H1 (cell line): ENCODE results near the gene CDC73.

ENCODE experiments used
- CBX5 ChIP-seq: fragments of 300-800, 300-1000 bp; sonication (generic); IDR thresholded peaks from 2 replicates; pipeline ENCODE4 v1.7.1; 2016; ENCODE audit warnings: antibody characterized with exemption, low read length, low read depth
- CEBPB ChIP-seq: IDR thresholded peaks from 2 replicates; pipeline ENCODE4 v1.6.1; 2012; ENCODE audit warnings: low read depth, low read length
- CTCF ChIP-seq, 3 experiments: IDR thresholded peaks; 1 replicate in 2 of 3; 2 replicates in 1 of 3; pipeline versions ENCODE4 v1.5.1 to v1.6.1; 2011; ENCODE audit warnings: low read length in 3 of 3, mild to moderate bottlenecking in 3 of 3, inconsistent platforms in 2 of 3, low read depth in 1 of 3, moderate library complexity in 1 of 3; ENCODE audit not compliant: insufficient read depth in 1 of 3; ENCODE audit errors: control extremely low read depth in 1 of 3
- POLR2A ChIP-seq, 2 experiments: IDR thresholded peaks; 1 replicate in 1 of 2; 2 replicates in 1 of 2; pipeline ENCODE4 v1.6.1; 2011; ENCODE audit warnings: low read depth in 2 of 2, low read length in 2 of 2, mild to moderate bottlenecking in 2 of 2; ENCODE audit errors: control extremely low read depth in 1 of 2
- TCF12 ChIP-seq: IDR thresholded peaks from 2 replicates; pipeline ENCODE4 v1.6.1; 2011; ENCODE audit warnings: low read depth, mild to moderate bottlenecking, low read length
- ZNF274 ChIP-seq: IDR thresholded peaks from 2 replicates; pipeline ENCODE4 v1.7.0; 2012; ENCODE audit warnings: low read length, borderline replicate concordance; ENCODE audit errors: extremely low read depth

GRCh38 chr1:193210996-193211395 lies 89.2 kb downstream of the CDC73 start:
- TF ChIP-seq POLR2A (IDR thresholded peaks at IDR 0.05; ENCODE audit: control extremely low read depth in 1 of 2, low read depth in 2 of 2, low read length in 2 of 2): no peak
- no peak for TF ChIP-seq TCF12
- no peak for TF ChIP-seq CTCF (IDR thresholded peaks at IDR 0.05; ENCODE audit: control extremely low read depth in 1 of 3, insufficient read depth in 1 of 3, low read depth in 1 of 3, low read length in 3 of 3)
- no peak for TF ChIP-seq CEBPB
- no peak for TF ChIP-seq CBX5
- TF ChIP-seq ZNF274: no peak
